Fibroblast of lung (primary cell): ENCODE measurements around the gene IL17RD. TPM values are rescaled to one million over a fixed set of nuclear protein-coding genes. Genes with fewer than 3 reads are reported as not detected.

Experiments
- DNase-seq, 2 donors: peaks; one replicate each; pipeline versions ENCODE4 v3.0.0 to v3.0.0-alpha.2; 2010; ENCODE audit warnings: low read depth in 2 of 2
- H2AFZ ChIP-seq: 2 replicates; pipeline ENCODE4 v1.5.1; 2012; ENCODE audit warnings: low read length, control low read depth, inconsistent platforms
- H3K27ac ChIP-seq: 2 replicates; pipeline ENCODE4 v1.5.1; 2011; ENCODE audit warnings: low read length, control low read depth; ENCODE audit not compliant: insufficient read depth
- H3K27me3 ChIP-seq: 2 replicates; pipeline ENCODE4 v1.5.1; 2011; ENCODE audit warnings: mild to moderate bottlenecking, low read length; ENCODE audit not compliant: control insufficient read depth, insufficient read depth
- H3K36me3 ChIP-seq: 2 replicates; pipeline ENCODE4 v1.5.1; 2011; ENCODE audit warnings: low read length; ENCODE audit not compliant: control insufficient read depth, insufficient read depth
- H3K4me1 ChIP-seq: 2 replicates; pipeline ENCODE4 v1.5.1; 2011; ENCODE audit warnings: low read length; ENCODE audit not compliant: control insufficient read depth, insufficient read depth; ENCODE audit errors: extremely low read depth
- H3K4me2 ChIP-seq: 2 replicates; pipeline ENCODE4 v1.5.1; 2011; ENCODE audit warnings: low read length, control low read depth; ENCODE audit not compliant: insufficient read depth; ENCODE audit errors: extremely low read depth
- H3K4me3 ChIP-seq, 4 experiments: fragments of 200-600 bp in 1 of 4; sonication (generic) in 1 of 4; replicated peaks in 1 of 4; 2 replicates each; pipeline ENCODE4 v1.5.1; 2011 to 2016; ENCODE audit warnings: low read length in 4 of 4, low read depth in 3 of 4, mild to moderate bottlenecking in 3 of 4, control low read depth in 2 of 4, inconsistent platforms in 1 of 4, mixed read lengths in 1 of 4; ENCODE audit not compliant: insufficient read depth in 1 of 4; ENCODE audit errors: control extremely low read depth in 1 of 4
- H3K79me2 ChIP-seq: 2 replicates; pipeline ENCODE4 v1.5.1; 2012; ENCODE audit warnings: mild to moderate bottlenecking, low read length, inconsistent platforms; ENCODE audit not compliant: control insufficient read depth, insufficient read depth
- H3K9ac ChIP-seq: 2 replicates; pipeline ENCODE4 v1.5.1; 2011; ENCODE audit warnings: mild to moderate bottlenecking, low read length, control low read depth; ENCODE audit not compliant: insufficient read depth
- H3K9me3 ChIP-seq: 2 replicates; pipeline ENCODE4 v1.5.1; 2012; ENCODE audit warnings: low read depth, low read length; ENCODE audit not compliant: control insufficient read depth, insufficient read depth
- H4K20me1 ChIP-seq: 2 replicates; pipeline ENCODE4 v1.5.1; 2011; ENCODE audit warnings: low read length; ENCODE audit not compliant: control insufficient read depth, insufficient read depth; ENCODE audit errors: extremely low read depth
- CTCF ChIP-seq, 2 donors: IDR thresholded peaks in 1 of 2; conservative IDR thresholded peaks in 1 of 2; 1 replicate in 1 of 2; 2 replicates in 1 of 2; pipeline ENCODE4 v1.5.1; 2011 to 2012; ENCODE audit warnings: low read length in 2 of 2, control low read depth in 1 of 2, inconsistent platforms in 1 of 2, low read depth in 1 of 2, mild to moderate bottlenecking in 1 of 2
- EZH2 ChIP-seq: IDR thresholded peaks from 2 replicates; pipeline ENCODE4 v1.5.1; 2012; ENCODE audit warnings: low read length, control low read depth, mild to moderate bottlenecking; ENCODE audit errors: missing control alignments
- polyA plus RNA-seq, 2 donors: library from polyadenylated mRNA; depleted of rRNA in 1 of 2; stranded (reverse) in 1 of 2; unstranded in 1 of 2; fragments of >200 nt; gene quantifications; 2 replicates each; pipeline ENCODE4 v1.2.1, GENCODE V29; 2011 to 2012; ENCODE audit warnings: missing spikeins in 1 of 2
- total RNA-seq: library from RNA; depleted of rRNA; stranded (reverse); fragments of >200 nt; gene quantifications from 2 replicates; pipeline ENCODE4 v1.2.1, GENCODE V29; 2014

IL17RD gene
- total and polyA plus RNA-seq, 2 donors (not counting 1 experiment from before 2014, with no cell fraction given): 0.60 to 1.8 TPM

- DNase-seq: no peak
- H2AFZ ChIP-seq: no peak overlapping the region
Measured at GRCh38 chr3:57064001-57064400, 101.2 kb downstream of the IL17RD start.

GRCh38 chr3:57063032-57063431 lies 102.1 kb downstream of the IL17RD start:
- Histone ChIP-seq H3K27me3 (no peaks in the 10 kb centered on the region), H3K9ac (no peak overlapping the region), H3K79me2 (no peaks in the 10 kb centered on the region), H3K4me1 (peaks cover 5% of the 10 kb centered on the region), H4K20me1 (no peaks in the 10 kb centered on the region), H3K27ac (no peak overlapping the region), H2AFZ (no peak overlapping the region), H3K36me3 (no peaks in the 10 kb centered on the region), H3K4me2 (no peak overlapping the region), H3K9me3 (no peaks in the 10 kb centered on the region), H3K4me3 (no peak overlapping the region)
- TF ChIP-seq EZH2: no peak
- no peak for TF ChIP-seq CTCF (conservative IDR thresholded peaks at IDR 0.05 in 1 of 2, IDR thresholded peaks at IDR 0.05 in 1 of 2; ENCODE audit: low read depth in 1 of 2, low read length in 2 of 2)
- no peak for DNase-seq

More at GRCh38 chr3:57064001-57064400, 101.2 kb downstream of the IL17RD start:
- H3K9me3 ChIP-seq: no peaks in the 10 kb centered on the region
- H3K4me3 ChIP-seq: no peak overlapping the region
- no peak overlapping the region for H3K27ac ChIP-seq
- H3K4me2 ChIP-seq: no peak overlapping the region
- H3K9ac ChIP-seq: no peak overlapping the region
- H3K79me2 ChIP-seq: no peaks in the 10 kb centered on the region
- TF ChIP-seq EZH2 (no peak), CTCF (conservative IDR thresholded peaks at IDR 0.05 in 1 of 2, IDR thresholded peaks at IDR 0.05 in 1 of 2; ENCODE audit: low read depth in 1 of 2, low read length in 2 of 2) (no peak)
- no peaks in the 10 kb centered on the region for H4K20me1 ChIP-seq
- no peaks in the 10 kb centered on the region for H3K36me3 ChIP-seq
- H3K4me1 ChIP-seq: peaks cover 11% of the 10 kb centered on the region
- no peaks in the 10 kb centered on the region for H3K27me3 ChIP-seq

GRCh38 chr3:57062101-57062631 lies 103.0 kb downstream of the IL17RD start:
- DNase-seq: peak in 1 of 2 donors; percentile 16
- peak overlapping the region; percentile 39 for H2AFZ ChIP-seq
- no peaks in the 10 kb centered on the region for H3K9me3 ChIP-seq

More at GRCh38 chr3:57062101-57062631, 103.0 kb downstream of the IL17RD start:
- Histone ChIP-seq H3K27ac (no peak overlapping the region), H3K4me2 (no peak overlapping the region), H3K27me3 (no peaks in the 10 kb centered on the region), H3K79me2 (no peaks in the 10 kb centered on the region), H4K20me1 (no peaks in the 10 kb centered on the region), H3K9ac (no peak overlapping the region), H3K4me1 (peaks cover 4% of the 10 kb centered on the region), H3K4me3 (no peak overlapping the region), H3K36me3 (no peaks in the 10 kb centered on the region)
- TF ChIP-seq EZH2: no peak
- no peak for TF ChIP-seq CTCF (conservative IDR thresholded peaks at IDR 0.05 in 1 of 2, IDR thresholded peaks at IDR 0.05 in 1 of 2; ENCODE audit: low read depth in 1 of 2, low read length in 2 of 2)
